Measurements from ENCODE around the gene GRM2. TPM values are rescaled to one million over a fixed set of nuclear protein-coding genes. Genes with fewer than 3 reads are reported as not detected.

Gene GRM2
- total RNA-seq, 1 experiment from 2014 or later, result 1.9 TPM

- Histone ChIP-seq H4K5ac (ENCODE audit: insufficient read length, low read depth, low read length) (no peak overlapping the region), H2BK20ac (ENCODE audit: low read depth, low read length, poor library complexity, severe bottlenecking) (no peak overlapping the region), H3K9me3 (ENCODE audit: control insufficient read depth, low read depth, low read length) (no peaks in the 10 kb centered on the region), H2AK5ac (ENCODE audit: insufficient read length, low read length) (no peak overlapping the region), H2BK15ac (ENCODE audit: low read depth, low read length) (no peak overlapping the region), H3K27ac (ENCODE audit: insufficient read length, low read depth, low read length) (no peak overlapping the region), H4K91ac (ENCODE audit: insufficient read length, low read depth, low read length) (no peak overlapping the region), H3K27me3 (ENCODE audit: insufficient read depth, low read length) (no peaks in the 10 kb centered on the region), H3K79me2 (ENCODE audit: insufficient read depth, low read length) (no peaks in the 10 kb centered on the region), H2AFZ (ENCODE audit: low read length) (no peak overlapping the region), H3K56ac (ENCODE audit: insufficient read length, low read depth, low read length) (no peak overlapping the region), H3K9ac (ENCODE audit: extremely low read depth, insufficient read length, low read length) (no peak overlapping the region), H2BK120ac (ENCODE audit: low read depth, low read length, poor library complexity, severe bottlenecking) (no peak overlapping the region), H3K4me1 (ENCODE audit: insufficient read depth, low read length) (peaks cover 3% of the 10 kb centered on the region; the same call in 1 of the 2 replicates), H4K20me1 (ENCODE audit: control insufficient read depth, insufficient read depth, insufficient read length) (no peaks in the 10 kb centered on the region), H3K4ac (ENCODE audit: low read depth, low read length) (no peak overlapping the region), H3K18ac (ENCODE audit: insufficient read length, low read depth, low read length) (no peak overlapping the region), H4K8ac (replicated peaks; ENCODE audit: insufficient read length, low read depth, low read length) (no peak overlapping the region), H2BK5ac (ENCODE audit: insufficient read length, low read length) (no peak overlapping the region), H3K14ac (ENCODE audit: insufficient read depth, low read length) (no peak overlapping the region), H3T11ph (ENCODE audit: low read length) (no peak overlapping the region), H3K79me1 (ENCODE audit: insufficient read depth, low read depth, low read length, poor library complexity, severe bottlenecking) (no peaks in the 10 kb centered on the region), H2BK12ac (ENCODE audit: insufficient read length, low read depth, low read length) (no peak overlapping the region), H3K4me2 (ENCODE audit: insufficient read depth, insufficient read length, low read length) (no peak overlapping the region), H3K23me2 (ENCODE audit: insufficient read length, low read depth, low read length, poor library complexity, severe bottlenecking) (no peaks in the 10 kb centered on the region), H3K23ac (ENCODE audit: insufficient read length, low read depth, low read length) (no peak overlapping the region)
- 0 out of 7 replicates have a peak overlapping the region, but pooled peaks of 1 of the 3 experiments have one; percentile 23 for H3K27ac Mint-ChIP-seq
- DNase-seq, result no peak
- WGBS (ENCODE audit: extremely low coverage, insufficient read length, low lambda C conversion rate), result no CpG with 5 or more reads among the region's 12 CpGs
- no peaks in the 10 kb centered on the region; a peak in 1 of 5 replicates for H3K9me3 Mint-ChIP-seq
- H3K4me3 Mint-ChIP-seq, result no peak overlapping the region
- H3K27me3 Mint-ChIP-seq (ENCODE audit: low read depth), result peaks cover 2% of the 10 kb centered on the region; the same call in 1 of the 2 replicates
- H3K4me1 Mint-ChIP-seq, result peaks cover 18 to 28% of the 10 kb centered on the region in 2 experiments
- TF ChIP-seq CTCF (conservative IDR thresholded peaks at IDR 0.05), result no peak
- peaks cover 0 to 7% (median 2%) of the 10 kb centered on the region in 3 experiments; a peak in 3 of 7 replicates for H3K36me3 Mint-ChIP-seq (ENCODE audit: insufficient read depth in 1 of 3, low read depth in 3 of 3)
Measured at GRCh38 chr3:51720292-51721061, 13.6 kb downstream of the GRM2 start.
